ENCODE results near the gene ALOX15B.
"Not testable (repeated sequence)": the region's sequence is repeated elsewhere in the genome, so short reads cannot be mapped to it uniquely, and the experiment has no call there.

ALOX15B gene

GRCh38 chr17:8041249-8041928 lies 2.5 kb downstream of the ALOX15B start:
- DNase-seq (ENCODE audit: low spot score): peak; percentile 75

GRCh38 chr17:8041979-8042378 lies 3.1 kb downstream of the ALOX15B start:
- DNase-seq (ENCODE audit: low spot score): no peak

GRCh38 chr17:8044819-8045810 lies 6.3 kb downstream of the ALOX15B start:
- DNase-seq (ENCODE audit: low spot score): no peak

GRCh38 chr17:8046306-8046928 lies 7.6 kb downstream of the ALOX15B start:
- no peak for DNase-seq (ENCODE audit: low spot score)

GRCh38 chr17:8046929-8047768 lies 8.3 kb downstream of the ALOX15B start:
- no peak for DNase-seq (ENCODE audit: low spot score)

- no peak for DNase-seq (ENCODE audit: low spot score)
Observed at GRCh38 chr17:8047769-8048110, 8.9 kb downstream of the ALOX15B start.

GRCh38 chr17:8048236-8048635 lies 9.4 kb downstream of the ALOX15B start:
- no peak for DNase-seq (ENCODE audit: low spot score)

GRCh38 chr17:8048736-8049135 lies 9.9 kb downstream of the ALOX15B start:
- no peak for DNase-seq (ENCODE audit: low spot score)

GRCh38 chr17:8051831-8052230 lies 13.0 kb downstream of the ALOX15B start:
- DNase-seq (ENCODE audit: low spot score): no peak

GRCh38 chr17:8052256-8053252 lies 13.7 kb downstream of the ALOX15B start:
- DNase-seq (ENCODE audit: low spot score): no peak

- no peak for DNase-seq (ENCODE audit: low spot score)
Observed at GRCh38 chr17:8053600-8053999, 14.7 kb downstream of the ALOX15B start.

- DNase-seq (ENCODE audit: low spot score): no peak
Observed at GRCh38 chr17:8055851-8056231, 17.0 kb downstream of the ALOX15B start.

GRCh38 chr17:8056232-8056975 lies 17.5 kb downstream of the ALOX15B start:
- peak; percentile 79 for DNase-seq (ENCODE audit: low spot score)

GRCh38 chr17:8056976-8057625 lies 18.2 kb downstream of the ALOX15B start:
- no peak for DNase-seq (ENCODE audit: low spot score)

GRCh38 chr17:8057691-8058114 lies 18.8 kb downstream of the ALOX15B start:
- peak; percentile 88 for DNase-seq (ENCODE audit: low spot score)

- DNase-seq (ENCODE audit: low spot score): no peak
Observed at GRCh38 chr17:8059131-8059530, 20.3 kb downstream of the ALOX15B start.

GRCh38 chr17:8060274-8060673 lies 21.4 kb downstream of the ALOX15B start:
- peak; percentile 75 for DNase-seq (ENCODE audit: low spot score)

GRCh38 chr17:8061851-8062250 lies 23.0 kb downstream of the ALOX15B start:
- DNase-seq (ENCODE audit: low spot score): not testable (repeated sequence)

- no peak for DNase-seq (ENCODE audit: low spot score)
Observed at GRCh38 chr17:8062435-8062806, 23.6 kb downstream of the ALOX15B start.
